ENCODE measurements around the gene CASP3. TPM values are rescaled to one million over a fixed set of nuclear protein-coding genes. Genes with fewer than 3 reads are reported as not detected.

Gene CASP3
- total RNA-seq, 2 donors from 2014 or later, result 45.4 to 57.9 TPM

DNA sequence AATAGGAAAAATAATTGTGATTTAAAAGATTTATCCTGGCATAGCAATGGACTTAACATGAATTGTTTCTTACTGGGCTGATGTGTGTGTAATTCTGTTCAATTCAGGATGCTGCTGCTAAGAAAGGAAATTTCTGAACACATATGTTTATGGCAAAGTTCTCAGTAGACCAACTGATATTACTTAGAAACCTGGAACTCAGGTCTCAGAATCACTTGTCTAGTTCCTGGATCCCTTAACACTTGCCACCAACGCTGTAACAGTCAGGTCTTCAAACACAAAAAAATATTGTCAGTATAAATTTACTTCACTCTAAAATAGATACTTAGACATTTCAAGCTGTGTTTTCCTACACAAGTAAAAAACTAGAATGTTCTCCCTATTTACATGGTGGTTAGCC is 5.5 kb downstream of the CASP3 start:
- peaks cover 7% of the 10 kb centered on the region for H3K4me1 ChIP-seq
- intact Hi-C loops (cut with DNase I), result loop anchor here (10.0 kb wide), 1 partner anchor 91 kb away; the partner anchor contains the start of gene CENPU

DNA sequence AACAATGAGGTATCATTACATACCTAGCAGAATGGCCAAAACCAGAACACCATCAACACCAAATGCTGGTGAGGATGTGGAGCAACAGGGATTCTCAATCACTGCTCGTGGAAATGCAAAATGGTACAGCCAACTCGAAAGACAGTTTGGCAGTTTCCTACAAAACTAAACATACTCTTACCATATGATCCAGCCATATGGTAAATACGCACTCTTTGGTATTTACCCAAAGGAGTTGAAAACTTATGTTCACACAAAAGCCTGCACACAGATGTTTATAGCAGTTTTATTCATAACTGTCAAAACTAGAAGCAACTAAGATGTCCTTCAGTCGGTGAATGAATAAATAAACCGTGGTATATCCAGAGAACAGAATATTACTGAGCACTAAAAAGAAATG is 7.8 kb downstream of the CASP3 start:
- Histone ChIP-seq H3K9ac (ENCODE audit: low read depth in 2 of 2, low read length in 2 of 2) (no peak overlapping the region), H3K27ac (no peak overlapping the region), H3K4me1 (peaks cover 2% of the 10 kb centered on the region), H3K27me3 (no peaks in the 10 kb centered on the region), H3K4me3 (no peak overlapping the region), H3K36me3 (peaks cover 7% of the 10 kb centered on the region), H3K9me3 (no peaks in the 10 kb centered on the region)
- no peak for DNase-seq
- TF ChIP-seq, protein P1, sequence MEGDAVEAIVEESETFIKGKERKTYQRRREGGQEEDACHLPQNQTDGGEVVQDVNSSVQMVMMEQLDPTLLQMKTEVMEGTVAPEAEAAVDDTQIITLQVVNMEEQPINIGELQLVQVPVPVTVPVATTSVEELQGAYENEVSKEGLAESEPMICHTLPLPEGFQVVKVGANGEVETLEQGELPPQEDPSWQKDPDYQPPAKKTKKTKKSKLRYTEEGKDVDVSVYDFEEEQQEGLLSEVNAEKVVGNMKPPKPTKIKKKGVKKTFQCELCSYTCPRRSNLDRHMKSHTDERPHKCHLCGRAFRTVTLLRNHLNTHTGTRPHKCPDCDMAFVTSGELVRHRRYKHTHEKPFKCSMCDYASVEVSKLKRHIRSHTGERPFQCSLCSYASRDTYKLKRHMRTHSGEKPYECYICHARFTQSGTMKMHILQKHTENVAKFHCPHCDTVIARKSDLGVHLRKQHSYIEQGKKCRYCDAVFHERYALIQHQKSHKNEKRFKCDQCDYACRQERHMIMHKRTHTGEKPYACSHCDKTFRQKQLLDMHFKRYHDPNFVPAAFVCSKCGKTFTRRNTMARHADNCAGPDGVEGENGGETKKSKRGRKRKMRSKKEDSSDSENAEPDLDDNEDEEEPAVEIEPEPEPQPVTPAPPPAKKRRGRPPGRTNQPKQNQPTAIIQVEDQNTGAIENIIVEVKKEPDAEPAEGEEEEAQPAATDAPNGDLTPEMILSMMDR (IDR thresholded peaks at IDR 0.05), result no peak
- intact Hi-C loops (cut with DNase I), result loop anchor here (10.0 kb wide), 1 partner anchor 93 kb away; the partner anchor contains the start of gene CENPU

More for the DNA sequence above, 5.5 kb downstream of the CASP3 start:
- DNase-seq, result no peak
- no peak overlapping the region for H3K4me3 ChIP-seq
- no peaks in the 10 kb centered on the region for H3K9me3 ChIP-seq
- H3K9ac ChIP-seq (ENCODE audit: low read depth in 2 of 2, low read length in 2 of 2), result no peak overlapping the region
- no peaks in the 10 kb centered on the region for H3K36me3 ChIP-seq
- no peaks in the 10 kb centered on the region for H3K27me3 ChIP-seq
- H3K27ac ChIP-seq, result no peak overlapping the region
- TF ChIP-seq, protein P1 (IDR thresholded peaks at IDR 0.05), result no peak

DNA sequence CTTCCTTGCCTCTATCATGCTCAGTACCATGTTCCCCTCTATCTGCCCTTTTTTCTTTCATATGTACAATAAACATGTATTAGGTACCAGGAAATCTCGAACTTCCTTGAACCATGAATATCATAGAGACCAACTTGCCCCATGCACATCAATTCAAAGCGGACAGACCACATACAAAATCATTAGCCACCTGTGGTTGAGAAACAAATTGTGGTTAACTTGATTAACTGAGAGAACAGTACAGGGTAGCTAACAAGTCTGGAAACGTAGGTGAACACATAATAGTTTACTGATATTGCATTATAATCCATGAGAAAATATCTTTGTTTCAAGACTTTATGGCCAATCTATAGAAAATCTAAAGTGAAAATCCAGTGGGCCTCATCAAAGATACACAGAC is 8.2 kb downstream of the CASP3 start:
- H3K4me3 ChIP-seq, result no peak overlapping the region
- no peak for DNase-seq
- H3K27me3 ChIP-seq, result no peaks in the 10 kb centered on the region
- no peak overlapping the region for H3K27ac ChIP-seq
- TF ChIP-seq, protein P1 (IDR thresholded peaks at IDR 0.05), result no peak
- H3K36me3 ChIP-seq, result peaks cover 7% of the 10 kb centered on the region
- no peaks in the 10 kb centered on the region for H3K9me3 ChIP-seq
- H3K9ac ChIP-seq (ENCODE audit: low read depth in 2 of 2, low read length in 2 of 2), result no peak overlapping the region
- intact Hi-C loops (cut with DNase I), result loop anchor here (10.0 kb wide), 1 partner anchor 94 kb away; the partner anchor contains the start of gene CENPU
- no peaks in the 10 kb centered on the region for H3K4me1 ChIP-seq

DNA sequence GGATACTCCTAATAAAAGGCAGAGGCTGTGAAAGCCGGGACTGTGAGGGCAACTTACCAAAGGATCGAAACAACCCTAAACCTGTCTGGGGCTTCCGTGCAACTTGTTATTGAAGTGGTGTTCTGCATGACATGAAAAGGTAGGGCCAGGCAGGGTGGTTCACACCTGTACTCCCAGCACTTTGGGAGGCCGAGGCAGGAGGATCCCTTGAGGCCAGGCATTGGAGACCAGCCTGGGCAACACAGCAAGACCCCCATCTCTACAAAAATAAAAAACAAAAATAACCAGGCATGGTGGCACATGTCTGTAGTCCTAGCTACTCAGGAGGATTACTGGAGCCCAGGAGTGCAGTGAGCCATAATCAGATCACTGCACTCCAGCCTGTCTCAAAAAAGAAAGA is 12.3 kb downstream of the CASP3 start:
- Histone ChIP-seq H3K27me3 (no peaks in the 10 kb centered on the region), H3K27ac (no peak overlapping the region), H3K36me3 (peaks cover 7% of the 10 kb centered on the region), H3K9ac (ENCODE audit: low read depth in 2 of 2, low read length in 2 of 2) (no peak overlapping the region), H3K4me3 (no peak overlapping the region), H3K4me1 (no peaks in the 10 kb centered on the region), H3K9me3 (no peaks in the 10 kb centered on the region)
- TF ChIP-seq, protein P1 (IDR thresholded peaks at IDR 0.05), result no peak
- intact Hi-C loops (cut with DNase I), result no loop called here
- no peak for DNase-seq

DNA sequence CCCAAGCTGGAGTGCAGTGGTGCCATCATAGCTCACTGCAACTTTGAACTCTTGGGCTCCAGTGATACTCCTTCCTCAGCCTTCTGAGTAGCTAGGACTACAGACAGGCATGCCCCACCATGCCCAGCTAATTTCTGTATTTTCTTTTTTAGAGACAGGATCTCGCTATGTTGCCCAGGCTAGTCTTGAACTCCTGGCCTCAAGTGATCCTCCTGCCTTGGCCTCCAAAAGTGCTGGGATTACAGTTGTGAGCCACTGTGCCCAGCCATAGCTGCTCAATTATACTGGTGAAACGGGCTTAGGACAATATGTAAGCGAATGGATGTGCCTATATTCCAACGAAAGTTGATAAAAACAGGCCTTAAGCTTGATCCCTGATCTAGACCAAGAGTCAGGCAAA is 13.1 kb downstream of the CASP3 start:
- Histone ChIP-seq H3K27me3 (no peaks in the 10 kb centered on the region), H3K4me3 (no peak overlapping the region), H3K27ac (no peak overlapping the region), H3K9me3 (no peaks in the 10 kb centered on the region), H3K9ac (ENCODE audit: low read depth in 2 of 2, low read length in 2 of 2) (no peak overlapping the region), H3K4me1 (no peaks in the 10 kb centered on the region), H3K36me3 (peaks cover 7% of the 10 kb centered on the region)
- TF ChIP-seq, protein P1 (IDR thresholded peaks at IDR 0.05), result no peak
- DNase-seq, result no peak
- intact Hi-C loops (cut with DNase I), result no loop called here
